Suprapubic skin (tissue), 3 donors: ENCODE data around the gene SH3RF1.

Experiments used
- CTCF ChIP-seq, 2 donors: fragments of 200-600 bp in 1 of 2; fragments of 450-650 bp in 1 of 2; sonication (generic) in 1 of 2; IDR thresholded peaks; one replicate each; pipeline ENCODE4 v1.5.1; 2016 to 2019; ENCODE audit warnings: antibody characterized with exemption in 2 of 2, mild to moderate bottlenecking in 1 of 2, moderate library complexity in 1 of 2
- POLR2AphosphoS5 ChIP-seq, 3 donors: sonication (generic); formaldehyde crosslinking; IDR thresholded peaks; one replicate each; pipeline ENCODE4 v1.6.1; 2017; ENCODE audit warnings: antibody characterized with exemption in 3 of 3

- TF ChIP-seq CTCF (IDR thresholded peaks at IDR 0.05) (no peak), POLR2AphosphoS5 (IDR thresholded peaks at IDR 0.05) (no peak)
Observed at GRCh38 chr4:169152899-169153298, 117.9 kb downstream of the SH3RF1 start.
